IMR-90 (cell line): Measurements from ENCODE around the gene MED12. TPM values are rescaled to one million over a fixed set of nuclear protein-coding genes. Genes with fewer than 3 reads are reported as not detected.

ENCODE experiments used
- ATAC-seq: fragments of 200-7000 bp; cut with Tn5 transposase; 2 replicates; pipeline ENCODE4 v1.9.1; 2020; ENCODE audit warnings: low read depth, mild to moderate bottlenecking, moderate library complexity
- BruUV-seq: library from RNA; stranded (reverse); fragments of 400-500 nt; replicated peaks from 2 replicates; lab custom pipeline; 2021; lab: Mats Ljungman, UMichigan
- CTCF ChIA-PET: fragments of 300-600 bp; formaldehyde crosslinking; extraction: SDS; loops from one replicate; lab custom pipeline; 2021; ENCODE audit warnings: antibody characterized with exemption; lab: Yijun Ruan, JAX
- POLR2A ChIA-PET: fragments of 300-600 bp; sonication (Branson Sonifier 250); formaldehyde crosslinking; loops from one replicate; lab custom pipeline; 2022; ENCODE audit warnings: antibody characterized with exemption; ENCODE audit not compliant: unreplicated experiment; lab: Charles Lee
- DNase-seq: peaks from one replicate; pipeline ENCODE4 v3.0.0; 2013
- H2AFZ ChIP-seq: replicated peaks from 2 replicates; pipeline ENCODE3; 2013; ENCODE audit warnings: low read length, mild to moderate bottlenecking; ENCODE audit not compliant: poor library complexity
- H2AK5ac ChIP-seq: 2 replicates; pipeline ENCODE4 v1.6.1; 2013; ENCODE audit warnings: low read depth, low read length, inconsistent platforms
- H2AK9ac ChIP-seq: replicated peaks from 2 replicates; pipeline ENCODE3; 2013; ENCODE audit warnings: mild to moderate bottlenecking, low read depth, low read length, moderate library complexity; ENCODE audit not compliant: poor library complexity
- H2BK120ac ChIP-seq: 2 replicates; pipeline ENCODE4 v1.6.1; 2013; ENCODE audit warnings: low read depth, low read length, inconsistent platforms
- H2BK15ac ChIP-seq: 3 replicates; pipeline ENCODE4 v1.6.1; 2013; ENCODE audit warnings: low read depth, low read length, inconsistent platforms
- H2BK20ac ChIP-seq: 2 replicates; pipeline ENCODE4 v1.6.1; 2013; ENCODE audit warnings: low read depth, mild to moderate bottlenecking, inconsistent platforms, low read length, moderate library complexity
- H2BK5ac ChIP-seq: 2 replicates; pipeline ENCODE4 v1.6.1; 2013; ENCODE audit warnings: mild to moderate bottlenecking, low read depth, low read length, inconsistent platforms; ENCODE audit not compliant: poor library complexity, severe bottlenecking
- H3K14ac ChIP-seq: replicated peaks from 2 replicates; pipeline ENCODE4 v1.6.1; 2013; ENCODE audit warnings: low read depth, low read length, inconsistent platforms
- H3K18ac ChIP-seq: 2 replicates; pipeline ENCODE4 v1.6.1; 2013; ENCODE audit warnings: low read depth, low read length, control low read depth
- H3K23ac ChIP-seq: 2 replicates; pipeline ENCODE4 v1.6.1; 2013; ENCODE audit warnings: low read depth, low read length, inconsistent platforms
- H3K27ac ChIP-seq: 2 replicates; pipeline ENCODE4 v1.5.1; 2013; ENCODE audit warnings: mild to moderate bottlenecking, control low read depth, low read length; ENCODE audit not compliant: insufficient read depth
- H3K27me3 ChIP-seq: 2 replicates; pipeline ENCODE4 v1.6.1; 2013; ENCODE audit warnings: low read length; ENCODE audit not compliant: control insufficient read depth, insufficient read depth
- H3K36me3 ChIP-seq: 2 replicates; pipeline ENCODE4 v1.6.1; 2013; ENCODE audit warnings: low read length, mixed read lengths; ENCODE audit not compliant: control insufficient read depth, insufficient read depth
- H3K4ac ChIP-seq: 2 replicates; pipeline ENCODE4 v1.6.1; 2013; ENCODE audit warnings: low read depth, low read length, inconsistent platforms
- H3K4me1 ChIP-seq: 2 replicates; pipeline ENCODE4 v1.6.1; 2013; ENCODE audit warnings: low read length, mixed read lengths; ENCODE audit not compliant: control insufficient read depth, insufficient read depth
- H3K4me2 ChIP-seq: 2 replicates; pipeline ENCODE4 v1.6.1; 2013; ENCODE audit warnings: low read depth, mild to moderate bottlenecking, control low read depth, low read length, moderate library complexity
- H3K4me3 ChIP-seq: 2 replicates; pipeline ENCODE4 v1.5.1; 2013; ENCODE audit warnings: low read depth, mild to moderate bottlenecking, control low read depth, low read length, moderate library complexity; ENCODE audit not compliant: insufficient read depth
- H3K56ac ChIP-seq: 2 replicates; pipeline ENCODE4 v1.6.1; 2013; ENCODE audit warnings: low read length, inconsistent platforms; ENCODE audit not compliant: insufficient read depth; ENCODE audit errors: extremely low read depth
- H3K79me1 ChIP-seq, 2 experiments: 2 replicates each; pipeline ENCODE4 v1.6.1; 2013; ENCODE audit warnings: low read length in 2 of 2, inconsistent platforms in 1 of 2, low read depth in 1 of 2
- H3K9ac ChIP-seq: 2 replicates; pipeline ENCODE4 v1.6.1; 2013; ENCODE audit warnings: low read depth, low read length, control low read depth
- H3K9me1 ChIP-seq: 2 replicates; pipeline ENCODE4 v1.6.1; 2013; ENCODE audit warnings: low read length, inconsistent platforms; ENCODE audit not compliant: insufficient read depth
- H3K9me3 ChIP-seq: 2 replicates; pipeline ENCODE4 v1.6.1; 2013; ENCODE audit warnings: low read length; ENCODE audit not compliant: control insufficient read depth, insufficient read depth
- H4K20me1 ChIP-seq: 2 replicates; pipeline ENCODE4 v1.6.1; 2013; ENCODE audit warnings: low read length, inconsistent platforms; ENCODE audit not compliant: insufficient read depth
- H4K5ac ChIP-seq: 2 replicates; pipeline ENCODE4 v1.6.1; 2013; ENCODE audit warnings: mild to moderate bottlenecking, low read depth, low read length, control low read depth
- H4K8ac ChIP-seq, 2 experiments: 2 replicates each; pipeline ENCODE4 v1.6.1; 2013; ENCODE audit warnings: low read depth in 2 of 2, low read length in 2 of 2, control low read depth in 1 of 2, inconsistent platforms in 1 of 2
- H4K91ac ChIP-seq: 2 replicates; pipeline ENCODE4 v1.6.1; 2013; ENCODE audit warnings: low read depth, low read length, inconsistent platforms; ENCODE audit not compliant: insufficient read depth
- POLR2A ChIP-seq: IDR thresholded peaks from 2 replicates; pipeline ENCODE4 v1.6.1; 2012; ENCODE audit warnings: mild to moderate bottlenecking, low read depth, low read length
- WGBS, 2 experiments: methylation state at CpG; one replicate each; pipeline versions ENCODE4 v1.1.5 to v1.1.7; 2013; ENCODE audit warnings: missing lambda C conversion rate in 2 of 2; ENCODE audit not compliant: insufficient read length in 1 of 2; ENCODE audit errors: extremely low coverage in 2 of 2; 5-methylcytosine and 5-hydroxymethylcytosine counted together
- dilution Hi-C: fragments of 300-500 bp; cut with HindIII; formaldehyde crosslinking; loops from one replicate; pipeline ENCODE4 v1.14.3; 2018; ENCODE audit warnings: low sequenced_read_pairs; ENCODE audit not compliant: unreplicated experiment
- in situ Hi-C: fragments of 300-500 bp; cut with MboI; formaldehyde crosslinking; loops from 3 replicates; pipeline ENCODE4 v1.14.3; 2019; ENCODE audit warnings: low sequenced_read_pairs, inconsistent platforms, mixed read lengths
- intact Hi-C: fragments of 100-400 bp; cut with micrococcal nuclease; formaldehyde crosslinking; loops from 2 replicates; pipeline ENCODE4 v1.10.0; 2022
- polyA plus RNA-seq, 3 experiments: library from polyadenylated mRNA; depleted of rRNA; stranded (reverse); fragments of >200 nt; gene quantifications; 2 replicates each; pipeline ENCODE4 v1.2.3, GENCODE V29; 2012; ENCODE audit warnings: low replicate concordance in 1 of 3
- total RNA-seq: library from RNA; depleted of rRNA; stranded (reverse); fragments of >200 nt; gene quantifications from 2 replicates; pipeline ENCODE4 v1.2.3, GENCODE V29; 2012

MED12 gene
- total and polyA plus RNA-seq, 2 of the 4 experiments (the other 2 are of a cell fraction): 9.1 to 19.8 TPM

GRCh38 chrX:71117358-71117757 is 1.0 kb upstream of the MED12 start:
- WGBS, 2 experiments: 93% methylated on average over 2 of the region's 10 CpGs; no CpG with 5 or more reads in 1 of the 2 experiments
- Histone ChIP-seq H3K23ac (no peak overlapping the region), H3K36me3 (peaks cover 18% of the 10 kb centered on the region), H2BK120ac (no peak overlapping the region), H3K4me1 (no peaks in the 10 kb centered on the region; the same call in 1 of the 2 replicates), H3K27ac (no peak overlapping the region), H2BK5ac (no peak overlapping the region), H3K14ac (no peak overlapping the region), H3K18ac (no peak overlapping the region), H3K9me1 (peaks cover 7% of the 10 kb centered on the region), H4K5ac (no peak overlapping the region), H3K4ac (no peak overlapping the region), H4K20me1 (no peaks in the 10 kb centered on the region), H3K4me3 (no peak overlapping the region), H4K91ac (no peak overlapping the region), H2AK5ac (no peak overlapping the region), H2AK9ac (no peak overlapping the region), H3K27me3 (peaks cover 7% of the 10 kb centered on the region), H2BK15ac (no peak overlapping the region), H3K56ac (no peak overlapping the region), H2BK20ac (no peak overlapping the region), H3K9me3 (no peaks in the 10 kb centered on the region), H2AFZ (no peak overlapping the region), H4K8ac (no peak overlapping the region), H3K9ac (no peak overlapping the region), H3K79me1 (peaks cover 0 to 13% of the 10 kb centered on the region in 2 experiments; a peak in 2 of 4 replicates), H3K4me2 (no peak overlapping the region)
- BruUV-seq: no TSS peak
- no peak for DNase-seq
- intact Hi-C loops (no loop called here), dilution Hi-C loops (no loop called here), in situ Hi-C loops (no loop called here)
- ATAC-seq: no peak
- ChIA-PET CTCF (no interaction called here), POLR2A (no interaction called here)
- no peak for TF ChIP-seq POLR2A
